SK-N-SH (cell line): ENCODE data around the gene AP1S3. TPM values are rescaled to one million over a fixed set of nuclear protein-coding genes. Genes with fewer than 3 reads are reported as not detected.

Experiments
- CTCF ChIA-PET: fragments of 300-600, 350-600 bp; formaldehyde crosslinking; extraction: SDS; loops from one replicate; lab custom pipeline; 2021; lab: Yijun Ruan, JAX
- POLR2A ChIA-PET: fragments of 350-600 bp; sonication (Branson Sonifier 250); formaldehyde crosslinking; extraction: SDS; loops from one replicate; lab custom pipeline; 2020; ENCODE audit warnings: antibody characterized with exemption, inconsistent platforms; lab: Yijun Ruan, JAX
- DNase-seq: peaks from one replicate; pipeline ENCODE4 v3.0.0; 2012
- H2AFZ ChIP-seq: fragments of 200-600 bp; sonication (generic); 2 replicates; pipeline ENCODE4 v1.8.1; 2016; ENCODE audit warnings: antibody characterized with exemption, mild to moderate bottlenecking, low read depth
- H3F3A ChIP-seq: fragments of 200-600 bp; sonication (generic); replicated peaks from 2 replicates; pipeline ENCODE3; 2016; ENCODE audit warnings: antibody characterized with exemption, mild to moderate bottlenecking; ENCODE audit not compliant: insufficient read depth
- H3K27ac ChIP-seq, 2 experiments: fragments of 200-500 bp in 1 of 2; fragments of 200-600 bp in 1 of 2; sonication (Bioruptor generic) in 1 of 2; sonication (generic), shearing (Covaris generic) in 1 of 2; 2 replicates each; pipeline versions ENCODE4 v1.5.1 to v1.6.1; 2014 to 2016; ENCODE audit warnings: low read depth in 2 of 2, inconsistent platforms in 1 of 2, low read length in 1 of 2, mild to moderate bottlenecking in 1 of 2, mixed read lengths in 1 of 2
- H3K27me3 ChIP-seq: fragments of 200-600 bp; sonication (generic), shearing (Covaris generic); 2 replicates; pipeline ENCODE4 v1.6.1; 2016; ENCODE audit warnings: mixed run types; ENCODE audit not compliant: insufficient read depth
- H3K36me3 ChIP-seq, 2 experiments: fragments of 200-500 bp in 1 of 2; fragments of 200-600 bp in 1 of 2; sonication (Bioruptor generic) in 1 of 2; sonication (generic) in 1 of 2; replicated peaks in 1 of 2; 2 replicates each; pipeline versions ENCODE3 to v1.5.1; 2014 to 2016; ENCODE audit warnings: low read length in 1 of 2, mild to moderate bottlenecking in 1 of 2; ENCODE audit not compliant: insufficient read depth in 2 of 2, control insufficient read depth in 1 of 2
- H3K4me1 ChIP-seq, 2 experiments: fragments of 200-500 bp in 1 of 2; fragments of 200-600 bp in 1 of 2; sonication (Bioruptor generic) in 1 of 2; sonication (generic), shearing (Covaris generic) in 1 of 2; 2 replicates each; pipeline versions ENCODE4 v1.5.1 to v1.6.1; 2014 to 2016; ENCODE audit warnings: low read depth in 1 of 2, low read length in 1 of 2, mixed run types in 1 of 2; ENCODE audit not compliant: insufficient read depth in 2 of 2, control insufficient read depth in 1 of 2
- H3K4me2 ChIP-seq: fragments of 200-600 bp; sonication (generic), shearing (Covaris generic); 2 replicates; pipeline ENCODE4 v1.6.1; 2017; ENCODE audit warnings: mixed run types
- H3K4me3 ChIP-seq, 2 experiments: fragments of 200-500 bp in 1 of 2; fragments of 200-600 bp in 1 of 2; sonication (Bioruptor generic) in 1 of 2; sonication (generic), shearing (Covaris generic) in 1 of 2; 2 replicates each; pipeline versions ENCODE4 v1.5.1 to v1.8.1; 2014 to 2016; ENCODE audit warnings: low read depth in 2 of 2, inconsistent platforms in 1 of 2, low read length in 1 of 2, mild to moderate bottlenecking in 1 of 2, mixed read lengths in 1 of 2, moderate library complexity in 1 of 2
- H3K79me2 ChIP-seq: fragments of 200-600 bp; sonication (generic); 2 replicates; pipeline ENCODE4 v1.8.1; 2017; ENCODE audit warnings: mild to moderate bottlenecking; ENCODE audit not compliant: insufficient read depth
- H3K9ac ChIP-seq: fragments of 200-600 bp; sonication (generic); 2 replicates; pipeline ENCODE4 v1.6.1; 2017; ENCODE audit warnings: mixed run types
- H3K9me2 ChIP-seq: fragments of 200-600 bp; sonication (generic); 2 replicates; pipeline ENCODE4 v1.6.1; 2017; ENCODE audit warnings: mixed run types
- H3K9me3 ChIP-seq: fragments of 200-600 bp; sonication (generic); 2 replicates; pipeline ENCODE4 v1.6.1; 2017; ENCODE audit warnings: mixed run types, mild to moderate bottlenecking, moderate library complexity
- H4K20me1 ChIP-seq: fragments of 200-600 bp; sonication (generic); 2 replicates; pipeline ENCODE4 v1.6.1; 2017; ENCODE audit warnings: mild to moderate bottlenecking, mixed run types; ENCODE audit not compliant: insufficient read depth
- ELF1 ChIP-seq: IDR thresholded peaks from 2 replicates; pipeline ENCODE4 v1.4.0; 2012
- EZH2phosphoT487 ChIP-seq: fragments of 200-600 bp; sonication (generic); IDR thresholded peaks from 2 replicates; pipeline ENCODE4 v1.6.1; 2017; ENCODE audit warnings: low read depth, mixed run types, mild to moderate bottlenecking, antibody characterized with exemption, moderate library complexity, borderline replicate concordance
- FOSL2 ChIP-seq: IDR thresholded peaks from 2 replicates; pipeline ENCODE4 v1.4.0; 2012; ENCODE audit warnings: low read depth, mild to moderate bottlenecking, moderate library complexity, borderline replicate concordance
- GABPA ChIP-seq: IDR thresholded peaks from 2 replicates; pipeline ENCODE4 v1.4.0; 2012; ENCODE audit warnings: low read depth, mild to moderate bottlenecking
- GATA2 ChIP-seq: sonication (generic); formaldehyde crosslinking; IDR thresholded peaks from 2 replicates; pipeline ENCODE4 v1.5.0; 2020; ENCODE audit warnings: mild to moderate bottlenecking, missing genetic modification reagents
- IRF3 ChIP-seq: fragments of 150-350 bp; IDR thresholded peaks from 2 replicates; pipeline ENCODE4 v1.6.1; 2016; ENCODE audit warnings: mild to moderate bottlenecking, low read depth, low read length
- MAX ChIP-seq: IDR thresholded peaks from 2 replicates; pipeline ENCODE4 v1.4.0; 2012; ENCODE audit warnings: low read depth
- NFIC ChIP-seq: IDR thresholded peaks from 2 replicates; pipeline ENCODE4 v1.4.0; 2012; ENCODE audit warnings: borderline replicate concordance
- PBX3 ChIP-seq: IDR thresholded peaks from 2 replicates; pipeline ENCODE4; 2012
- RAD21 ChIP-seq: IDR thresholded peaks from 2 replicates; pipeline ENCODE4 v1.6.1; 2012; ENCODE audit warnings: mild to moderate bottlenecking, low read length
- RCOR1 ChIP-seq: fragments of 150-350 bp; IDR thresholded peaks from 2 replicates; pipeline ENCODE4 v1.6.1; 2017; ENCODE audit warnings: antibody characterized with exemption, low read length
- RFX5 ChIP-seq: IDR thresholded peaks from 2 replicates; pipeline ENCODE4 v1.6.1; 2012; ENCODE audit warnings: mild to moderate bottlenecking, improper control_type of control experiment, low read length
- RXRA ChIP-seq: IDR thresholded peaks from 2 replicates; pipeline ENCODE4 v1.4.0; 2012; ENCODE audit warnings: low read depth, mild to moderate bottlenecking, borderline replicate concordance
- SMC3 ChIP-seq: IDR thresholded peaks from 2 replicates; pipeline ENCODE4 v1.6.1; 2012; ENCODE audit warnings: low read depth, low read length, improper control_type of control experiment
- YY1 ChIP-seq: IDR thresholded peaks from 2 replicates; pipeline ENCODE4 v1.4.0; 2012; ENCODE audit warnings: low read depth, mild to moderate bottlenecking
- WGBS: methylation state at CpG from one replicate; pipeline ENCODE4 v1.1.6; 2017; ENCODE audit warnings: low lambda C conversion rate; 5-methylcytosine and 5-hydroxymethylcytosine counted together
- polyA plus RNA-seq, 3 experiments: library from polyadenylated mRNA; depleted of rRNA; stranded (reverse); fragments of >200 nt; gene quantifications; 2 replicates each; pipeline ENCODE4 v1.2.3, GENCODE V29; 2012

The AP1S3 gene
- polyA plus RNA-seq, 1 of the 3 experiments (the other 2 are of a cell fraction) = 4.8 TPM

- H3K79me2 ChIP-seq = peaks cover 17% of the 10 kb centered on the region; the same call in 1 of the 2 replicates
- H2AFZ ChIP-seq = no peak overlapping the region
- WGBS = 91% methylated on average over 4 of the region's 4 CpGs
- peaks cover 0 to 50% of the 10 kb centered on the region in 2 experiments; a peak in 2 of 4 replicates for H3K4me1 ChIP-seq
- ChIA-PET POLR2A (no interaction called here), CTCF (interaction anchor here (0.7 to 6.1 kb wide), 6 partner anchors 12 to 1110 kb away, joined by 3 to 69 read pairs (median 6); no protein-coding TSS in a partner anchor)
- H3K9ac ChIP-seq = no peak overlapping the region
- H3K9me3 ChIP-seq = no peaks in the 10 kb centered on the region
- TF ChIP-seq GATA2 = no peak
- TF ChIP-seq FOSL2 = no peak
- no peak for TF ChIP-seq RFX5
- TF ChIP-seq YY1 = no peak
- TF ChIP-seq NFIC = no peak
- no peak for TF ChIP-seq MAX
- TF ChIP-seq EZH2phosphoT487 = no peak
- no peak for TF ChIP-seq RAD21
- TF ChIP-seq GABPA = no peak
- no peak for TF ChIP-seq PBX3
- TF ChIP-seq RXRA = no peak
- TF ChIP-seq SMC3 = no peak
- no peak for TF ChIP-seq IRF3
- TF ChIP-seq RCOR1 = no peak
- no peak for TF ChIP-seq ELF1
- no peak overlapping the region for H3K27ac ChIP-seq
- H3K36me3 ChIP-seq = no peaks in the 10 kb centered on the region
- H3K4me3 ChIP-seq = no peak overlapping the region
- H4K20me1 ChIP-seq = no peaks in the 10 kb centered on the region
- H3F3A ChIP-seq = peaks cover 36% of the 10 kb centered on the region
- no peak overlapping the region for H3K4me2 ChIP-seq
- DNase-seq = no peak
- H3K27me3 ChIP-seq = no peaks in the 10 kb centered on the region
- no peaks in the 10 kb centered on the region for H3K9me2 ChIP-seq
Measured at GRCh38 chr2:223800908-223801307, 36.5 kb downstream of the AP1S3 start.
